Measurements from ENCODE around the gene CACNA1E. TPM values are rescaled to one million over a fixed set of nuclear protein-coding genes. Genes with fewer than 3 reads are reported as not detected.

The CACNA1E gene
- total RNA-seq, 6 experiments from 2014 or later, result not detected

GRCh38 chr1:181453541-181454201 is 29.6 kb upstream of the CACNA1E start:
- Mint-ChIP-seq H3K36me3 (ENCODE audit: low read depth) (no peaks in the 10 kb centered on the region), H3K4me1 (ENCODE audit: low read depth) (no peaks in the 10 kb centered on the region), H3K9me3 (no peaks in the 10 kb centered on the region), H3K27me3 (ENCODE audit: insufficient read depth) (peaks cover 3% of the 10 kb centered on the region), H3K27ac (no peak overlapping the region), H3K4me3 (no peak overlapping the region)
- DNase-seq, result no peak
- no peak for TF ChIP-seq CTCF (IDR thresholded peaks at IDR 0.05)

- Mint-ChIP-seq H3K4me1 (ENCODE audit: low read depth) (no peaks in the 10 kb centered on the region), H3K36me3 (ENCODE audit: low read depth) (no peaks in the 10 kb centered on the region), H3K4me3 (no peak overlapping the region), H3K27me3 (ENCODE audit: insufficient read depth) (no peaks in the 10 kb centered on the region; the same call in none of the 2 replicates), H3K9me3 (no peaks in the 10 kb centered on the region), H3K27ac (no peak overlapping the region)
- no peak for TF ChIP-seq CTCF (IDR thresholded peaks at IDR 0.05)
- no peak for DNase-seq
Observed at GRCh38 chr1:181456551-181456950, 26.8 kb upstream of the CACNA1E start.

- Mint-ChIP-seq H3K4me1 (ENCODE audit: low read depth) (no peaks in the 10 kb centered on the region), H3K9me3 (no peaks in the 10 kb centered on the region), H3K27ac (no peak overlapping the region), H3K36me3 (ENCODE audit: low read depth) (no peaks in the 10 kb centered on the region), H3K27me3 (ENCODE audit: insufficient read depth) (no peaks in the 10 kb centered on the region; the same call in 1 of the 2 replicates), H3K4me3 (no peak overlapping the region)
- TF ChIP-seq CTCF (IDR thresholded peaks at IDR 0.05), result no peak
- DNase-seq, result no peak
Observed at GRCh38 chr1:181458419-181458818, 24.9 kb upstream of the CACNA1E start.

GRCh38 chr1:181459067-181459466 is 24.2 kb upstream of the CACNA1E start:
- Mint-ChIP-seq H3K36me3 (ENCODE audit: low read depth) (no peaks in the 10 kb centered on the region), H3K4me1 (ENCODE audit: low read depth) (no peaks in the 10 kb centered on the region), H3K9me3 (no peaks in the 10 kb centered on the region), H3K27me3 (ENCODE audit: insufficient read depth) (no peaks in the 10 kb centered on the region; the same call in 1 of the 2 replicates), H3K27ac (no peak overlapping the region), H3K4me3 (no peak overlapping the region)
- TF ChIP-seq CTCF (IDR thresholded peaks at IDR 0.05), result no peak
- no peak for DNase-seq

GRCh38 chr1:181469829-181470228 is 13.5 kb upstream of the CACNA1E start:
- DNase-seq, result peak; percentile 75
- Mint-ChIP-seq H3K4me1 (ENCODE audit: low read depth) (peaks cover 12% of the 10 kb centered on the region), H3K27ac (no peak overlapping the region), H3K27me3 (ENCODE audit: insufficient read depth) (no peaks in the 10 kb centered on the region; the same call in none of the 2 replicates), H3K9me3 (no peaks in the 10 kb centered on the region), H3K36me3 (ENCODE audit: low read depth) (no peaks in the 10 kb centered on the region), H3K4me3 (no peak overlapping the region)
- TF ChIP-seq CTCF (IDR thresholded peaks at IDR 0.05), result no peak
